ENCODE data around the gene AP1S1.

AP1S1 gene

GRCh38 chr7:101156866-101157589, 2.8 kb downstream of the AP1S1 start:
- Mint-ChIP-seq H3K27ac (no peak overlapping the region), H3K9me3 (no peaks in the 10 kb centered on the region), H3K27me3 (peaks cover 27% of the 10 kb centered on the region), H3K4me3 (no peak overlapping the region), H3K4me1 (peaks cover 18% of the 10 kb centered on the region), H3K36me3 (peaks cover 15% of the 10 kb centered on the region)
- CTCF ChIA-PET, result interaction anchor here (1.2 to 4.0 kb wide), 2 partner anchors 13 to 60 kb away, joined by 4 to 23 read pairs; no protein-coding TSS in a partner anchor
- DNase-seq, result no peak

- H3K9me3 Mint-ChIP-seq, result no peaks in the 10 kb centered on the region
- DNase-seq, result no peak
- peaks cover 35% of the 10 kb centered on the region for H3K27me3 Mint-ChIP-seq
- CTCF ChIA-PET, result interaction anchor here (0.7 kb wide), 1 partner anchor 16 kb away, joined by 3 read pairs; no protein-coding TSS in a partner anchor
- H3K36me3 Mint-ChIP-seq, result peaks cover 15% of the 10 kb centered on the region
- H3K27ac Mint-ChIP-seq, result no peak overlapping the region
- peaks cover 24% of the 10 kb centered on the region for H3K4me1 Mint-ChIP-seq
- H3K4me3 Mint-ChIP-seq, result no peak overlapping the region
Measured at GRCh38 chr7:101159696-101160674, 5.7 kb downstream of the AP1S1 start.

DNA sequence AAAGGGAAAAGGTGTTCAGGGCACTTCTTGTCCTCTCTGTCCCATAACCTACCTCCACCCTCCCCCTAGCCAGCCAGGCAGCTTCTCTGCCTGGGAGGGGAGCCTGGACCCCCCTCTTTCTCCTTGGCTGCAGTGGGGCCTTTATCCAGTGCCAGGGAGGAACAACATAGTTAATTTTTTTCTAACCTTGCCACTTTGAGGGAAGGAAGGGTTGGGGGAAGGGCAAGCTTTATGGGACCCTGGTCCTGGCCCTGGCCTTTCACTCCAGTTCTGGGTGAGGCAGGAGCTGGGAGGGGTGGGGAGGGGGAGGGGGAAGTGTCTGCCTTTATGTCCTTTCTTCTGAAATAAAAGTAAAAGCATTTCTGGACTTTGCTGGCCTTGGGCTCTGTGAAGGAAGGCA, 6.6 kb downstream of the AP1S1 start:
- Mint-ChIP-seq H3K4me1 (peaks cover 25% of the 10 kb centered on the region), H3K27me3 (peaks cover 44% of the 10 kb centered on the region), H3K36me3 (peaks cover 18% of the 10 kb centered on the region), H3K9me3 (no peaks in the 10 kb centered on the region), H3K4me3 (no peak overlapping the region), H3K27ac (no peak overlapping the region)
- CTCF ChIA-PET, result interaction anchor here (1.6 to 2.9 kb wide), 2 partner anchors 10 to 17 kb away, joined by 3 to 12 read pairs; no protein-coding TSS in a partner anchor
- DNase-seq, result no peak

GRCh38 chr7:101161692-101162471, 7.6 kb downstream of the AP1S1 start:
- Mint-ChIP-seq H3K27me3 (peaks cover 54% of the 10 kb centered on the region), H3K27ac (no peak overlapping the region), H3K36me3 (peaks cover 14% of the 10 kb centered on the region), H3K4me3 (peak overlapping the region; percentile 60), H3K9me3 (no peaks in the 10 kb centered on the region), H3K4me1 (peaks cover 28% of the 10 kb centered on the region)
- no peak for DNase-seq
- CTCF ChIA-PET, result interaction anchor here (1.2 to 2.9 kb wide), 3 partner anchors 9 to 18 kb away, joined by 3 to 12 read pairs (median 3); no protein-coding TSS in a partner anchor

- CTCF ChIA-PET, result interaction anchor here (1.2 to 2.9 kb wide), 3 partner anchors 8 to 19 kb away, joined by 3 to 12 read pairs (median 3); no protein-coding TSS in a partner anchor
- H3K27me3 Mint-ChIP-seq, result peaks cover 62% of the 10 kb centered on the region
- H3K36me3 Mint-ChIP-seq, result peaks cover 12% of the 10 kb centered on the region
- no peaks in the 10 kb centered on the region for H3K9me3 Mint-ChIP-seq
- DNase-seq, result peak; percentile 49
- H3K27ac Mint-ChIP-seq, result no peak overlapping the region
- peak overlapping the region; percentile 60 for H3K4me3 Mint-ChIP-seq
- H3K4me1 Mint-ChIP-seq, result peaks cover 34% of the 10 kb centered on the region
Measured at GRCh38 chr7:101162551-101163278, 8.4 kb downstream of the AP1S1 start.

- Mint-ChIP-seq H3K4me3 (peak overlapping the region; percentile 70), H3K27me3 (peaks cover 70% of the 10 kb centered on the region), H3K27ac (no peak overlapping the region), H3K9me3 (no peaks in the 10 kb centered on the region), H3K36me3 (peaks cover 7% of the 10 kb centered on the region), H3K4me1 (peaks cover 38% of the 10 kb centered on the region)
- peak; percentile 66 for DNase-seq
- CTCF ChIA-PET, result interaction anchor here (1.2 to 2.9 kb wide), 2 partner anchors 10 to 19 kb away, joined by 3 to 12 read pairs; no protein-coding TSS in a partner anchor
Measured at GRCh38 chr7:101163279-101164070, 9.2 kb downstream of the AP1S1 start.

GRCh38 chr7:101164071-101164840, 10.0 kb downstream of the AP1S1 start:
- Mint-ChIP-seq H3K9me3 (no peaks in the 10 kb centered on the region), H3K4me1 (peaks cover 42% of the 10 kb centered on the region), H3K27me3 (peaks cover 77% of the 10 kb centered on the region), H3K27ac (no peak overlapping the region), H3K36me3 (peaks cover 6% of the 10 kb centered on the region), H3K4me3 (no peak overlapping the region)
- CTCF ChIA-PET, result interaction anchor here (1.6 kb wide), 1 partner anchor 22 kb away, joined by 6 read pairs; no protein-coding TSS in a partner anchor
- no peak for DNase-seq

GRCh38 chr7:101165075-101165957, 11.0 kb downstream of the AP1S1 start, which contains the start of gene VGF:
Gene VGF, minus strand, starts transcription at chr7:101165569. Its CDS starts 726 bp downstream, at chr7:101164843.
- peak within 1 kb of the TSS; percentile 63 for H3K4me3 Mint-ChIP-seq
- peak; percentile 95 for DNase-seq
- peaks cover 51% of the 10 kb centered on the region for H3K4me1 Mint-ChIP-seq
- H3K36me3 Mint-ChIP-seq, result peaks cover 5% of the 10 kb centered on the region
- H3K9me3 Mint-ChIP-seq, result no peaks in the 10 kb centered on the region
- peak within 1 kb of the TSS; percentile 82 for H3K27ac Mint-ChIP-seq
- H3K27me3 Mint-ChIP-seq, result peaks cover 88% of the 10 kb centered on the region
- CTCF ChIA-PET, result interaction anchor here (1.0 to 1.6 kb wide), 2 partner anchors 21 to 23 kb away, joined by 4 to 6 read pairs; no protein-coding TSS in a partner anchor

DNA sequence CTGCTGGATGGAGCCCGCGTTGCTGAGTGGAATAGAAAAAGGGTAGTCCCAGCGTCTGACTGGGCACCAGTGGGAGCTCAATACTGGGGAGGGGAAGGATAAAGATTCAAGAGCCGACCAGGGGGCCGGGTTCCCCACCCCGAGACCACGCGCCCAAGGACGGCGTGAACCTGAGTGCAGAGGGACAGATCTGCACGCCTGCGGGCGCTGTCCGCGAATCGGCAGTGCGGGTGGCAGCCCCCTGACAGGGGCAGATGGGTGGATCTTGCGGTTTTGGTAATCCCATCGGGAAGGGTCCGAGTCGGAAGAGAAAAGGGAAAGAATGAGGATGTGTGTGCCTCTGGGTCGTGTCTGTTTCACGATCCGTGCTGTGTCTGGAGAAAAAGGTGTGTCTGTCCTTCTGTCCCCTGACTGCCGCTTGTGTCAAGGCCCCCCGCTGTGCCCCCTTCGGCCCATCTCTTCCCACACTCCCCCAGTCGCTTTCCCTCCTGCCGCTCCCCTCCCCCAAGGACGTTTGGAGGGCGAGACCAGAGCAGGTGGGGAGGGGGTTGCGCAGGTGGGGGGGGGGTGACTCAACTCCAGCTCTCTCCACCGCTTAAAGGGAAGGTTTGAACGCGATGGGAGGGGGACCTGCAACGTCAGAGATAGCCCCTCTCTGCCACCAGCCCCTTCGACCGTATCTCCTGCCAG, 11.8 kb downstream of the AP1S1 start:
- peaks cover 96% of the 10 kb centered on the region for H3K27me3 Mint-ChIP-seq
- peaks cover 5% of the 10 kb centered on the region for H3K36me3 Mint-ChIP-seq
- H3K4me3 Mint-ChIP-seq, result peak overlapping the region; percentile 63
- CTCF ChIA-PET, result interaction anchor here (1.0 to 1.6 kb wide), 2 partner anchors 22 to 24 kb away, joined by 4 to 6 read pairs; no protein-coding TSS in a partner anchor
- H3K27ac Mint-ChIP-seq, result peak overlapping the region; percentile 35
- peaks cover 58% of the 10 kb centered on the region for H3K4me1 Mint-ChIP-seq
- H3K9me3 Mint-ChIP-seq, result no peaks in the 10 kb centered on the region
- no peak for DNase-seq

GRCh38 chr7:101166648-101166908, 12.3 kb downstream of the AP1S1 start:
- Mint-ChIP-seq H3K4me3 (no peak overlapping the region), H3K27ac (no peak overlapping the region), H3K9me3 (no peaks in the 10 kb centered on the region), H3K4me1 (peaks cover 62% of the 10 kb centered on the region), H3K27me3 (peaks cover 100% of the 10 kb centered on the region), H3K36me3 (peaks cover 5% of the 10 kb centered on the region)
- CTCF ChIA-PET, result no interaction called here
- DNase-seq, result no peak
